NOMO-1 treated with dmso at 0.1 percent for 144 hours (cell line): Measurements from ENCODE around the gene XPOT.
"Not testable (repeated sequence)": the region's sequence is repeated elsewhere in the genome, so short reads cannot be mapped to it uniquely, and the experiment has no call there.

Experiments
- DNase-seq: peaks from one replicate; lab custom pipeline; 2025; ENCODE audit not compliant: unreplicated experiment; lab: John Stamatoyannopoulos, UW

XPOT gene

GRCh38 chr12:64403707-64404469 lies at the start of gene XPOT:
Gene XPOT (plus strand): TSS chr12:64404392. CDS start chr12:64410036, 5,644 bp downstream.
- peak; percentile 93 for DNase-seq

DNA sequence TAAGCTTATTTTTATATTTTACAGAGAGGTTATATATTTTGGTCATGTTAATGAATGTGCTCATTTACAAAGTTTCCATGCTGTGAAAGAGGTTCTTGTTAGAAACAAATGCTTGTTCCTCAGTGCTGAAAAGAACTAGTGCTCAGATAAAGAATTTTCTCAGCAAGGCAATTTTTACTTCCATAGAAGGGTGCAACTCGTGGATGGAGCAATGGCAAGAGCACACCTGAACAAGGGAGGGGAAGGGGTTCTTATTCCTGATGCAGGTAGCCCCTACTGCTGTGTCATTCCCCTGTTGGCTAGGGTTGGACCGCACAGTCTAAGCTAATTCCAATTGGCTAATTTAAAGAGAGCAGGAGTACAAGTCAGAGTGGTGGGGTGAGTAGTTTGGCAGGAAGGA lies 48.0 kb upstream of the XPOT start:
- DNase-seq = not testable (repeated sequence)

DNA sequence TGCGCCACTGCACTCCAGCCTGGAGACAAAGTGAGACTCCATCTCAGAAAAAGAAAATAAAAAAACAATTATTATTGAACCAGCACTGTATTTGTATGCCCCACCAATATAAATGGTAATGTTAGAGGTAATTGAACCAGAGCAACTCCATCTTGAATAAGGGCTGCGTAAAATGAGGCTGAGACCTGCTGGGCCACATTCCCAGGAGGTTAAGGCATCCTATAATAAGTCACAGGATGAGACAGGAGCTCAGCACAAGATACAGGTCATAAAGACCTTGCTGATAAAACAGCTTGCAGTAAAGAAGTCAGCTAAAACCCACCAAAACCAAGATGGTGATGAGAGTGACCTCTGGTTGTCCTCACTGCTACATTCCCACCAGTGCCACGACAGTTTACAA lies 43.0 kb upstream of the XPOT start:
- not testable (repeated sequence) for DNase-seq

DNA sequence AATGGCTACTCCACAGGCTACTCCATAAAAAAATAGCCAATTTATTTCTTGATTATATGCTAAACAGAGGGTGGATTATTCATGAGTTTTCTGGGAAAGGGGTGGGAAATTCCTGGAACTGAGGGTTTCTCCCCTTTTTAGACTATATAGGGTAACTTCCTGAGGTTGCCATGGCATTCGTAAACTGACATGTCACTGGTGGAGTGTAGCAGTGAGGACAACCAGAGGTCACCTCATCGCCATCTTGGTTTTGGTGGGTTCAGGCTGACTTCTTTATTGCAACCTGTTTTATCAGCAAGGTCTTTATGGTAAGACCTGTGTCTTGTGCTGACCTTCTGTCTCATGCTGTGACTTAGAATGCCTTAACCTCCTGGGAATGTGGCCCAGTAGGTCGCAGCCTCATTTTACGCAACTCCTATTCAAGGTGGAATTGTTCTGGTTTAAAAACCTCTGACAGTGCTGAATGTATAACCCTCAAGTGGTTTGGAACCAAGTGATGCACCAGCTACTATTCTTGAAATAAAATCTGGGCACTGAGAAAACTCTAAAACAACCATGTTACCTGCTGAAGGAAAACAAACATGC lies 41.4 kb upstream of the XPOT start:
- no peak for DNase-seq

DNA sequence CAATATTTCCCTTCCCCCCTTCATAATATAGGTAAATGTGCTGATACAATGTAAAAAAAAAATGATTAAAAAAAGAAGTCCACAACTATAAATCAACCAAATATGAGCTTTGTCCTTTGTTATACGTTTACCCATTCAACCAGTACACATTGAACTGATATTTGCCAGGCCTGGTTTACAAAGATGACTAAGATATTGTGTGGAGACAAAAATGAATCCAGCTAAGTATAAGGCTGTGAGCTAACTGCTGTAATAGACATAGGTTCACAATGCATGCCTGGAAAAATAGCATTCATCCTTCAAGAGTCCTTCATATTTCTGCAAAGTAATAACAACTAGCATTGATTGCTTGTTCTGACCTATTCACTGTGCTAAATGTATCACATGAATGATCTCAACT lies 20.5 kb upstream of the XPOT start:
- DNase-seq = no peak

- DNase-seq = no peak
Observed at GRCh38 chr12:64385019-64385418, 19.2 kb upstream of the XPOT start.

DNA sequence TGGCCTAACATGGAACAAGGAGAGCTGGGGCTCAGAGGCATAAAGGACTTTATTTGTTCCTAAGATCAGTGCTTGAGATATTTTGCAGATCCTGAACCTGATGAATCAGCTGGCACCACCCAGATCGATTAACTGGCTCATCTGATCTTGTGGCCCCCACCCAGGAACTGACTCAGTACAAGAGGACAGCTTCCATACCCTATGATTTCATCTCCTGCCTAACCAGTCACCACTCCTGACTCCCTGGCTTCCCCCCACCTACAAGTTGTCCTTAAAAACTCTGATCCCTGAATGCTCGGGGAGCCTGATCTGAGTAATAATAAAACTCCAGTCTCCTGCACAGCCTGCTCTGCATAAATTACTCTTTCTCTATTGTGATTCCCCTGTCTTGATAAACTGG lies 18.7 kb upstream of the XPOT start:
- no peak for DNase-seq

DNA sequence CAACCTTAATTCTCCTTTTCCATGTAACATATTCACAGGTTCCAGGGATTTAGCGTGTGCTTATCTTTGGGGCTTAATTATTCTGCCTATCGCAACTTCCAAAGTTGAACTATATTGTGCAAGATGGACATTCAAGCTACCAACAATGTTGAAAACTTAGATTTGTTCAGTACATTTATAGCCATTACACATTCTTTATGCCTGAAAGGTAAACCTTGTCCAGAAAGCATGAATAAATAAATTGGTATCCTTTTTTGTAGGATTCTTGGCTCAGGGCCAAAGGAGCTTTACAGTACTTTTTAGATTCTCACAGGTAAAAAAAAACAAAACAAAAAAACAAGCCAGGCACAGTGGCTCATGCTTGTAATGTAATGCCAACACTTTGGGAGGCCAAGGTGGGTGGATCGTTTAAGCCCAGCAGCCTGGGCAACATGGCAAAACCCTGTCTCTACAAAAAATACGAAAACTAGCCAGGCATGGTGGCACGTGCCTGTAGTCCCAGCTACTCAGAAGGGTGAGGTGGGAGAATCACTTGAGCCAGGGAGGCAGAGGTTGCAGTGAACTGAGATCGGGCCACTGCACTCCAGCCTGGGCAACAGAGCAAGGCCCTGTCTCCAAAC lies 16.9 kb upstream of the XPOT start:
- no peak for DNase-seq

- DNase-seq = no peak
Observed at GRCh38 chr12:64389154-64389553, 15.0 kb upstream of the XPOT start.

- DNase-seq = no peak
Observed at GRCh38 chr12:64390275-64390851, 13.8 kb upstream of the XPOT start, which contains the start of gene C12orf56. Gene C12orf56 (minus strand): TSS chr12:64390758. CDS start chr12:64390565, 193 bp downstream.

GRCh38 chr12:64392221-64392620 lies 12.0 kb upstream of the XPOT start:
- no peak for DNase-seq

GRCh38 chr12:64395739-64396138 lies 8.5 kb upstream of the XPOT start:
- DNase-seq = no peak

- no peak for DNase-seq
Observed at GRCh38 chr12:64400041-64400440, 4.2 kb upstream of the XPOT start.

GRCh38 chr12:64402181-64402580 lies 2.0 kb upstream of the XPOT start:
- DNase-seq = no peak

GRCh38 chr12:64404470-64405256 lies 471 bp downstream of the XPOT start:
- peak; percentile 43 for DNase-seq

DNA sequence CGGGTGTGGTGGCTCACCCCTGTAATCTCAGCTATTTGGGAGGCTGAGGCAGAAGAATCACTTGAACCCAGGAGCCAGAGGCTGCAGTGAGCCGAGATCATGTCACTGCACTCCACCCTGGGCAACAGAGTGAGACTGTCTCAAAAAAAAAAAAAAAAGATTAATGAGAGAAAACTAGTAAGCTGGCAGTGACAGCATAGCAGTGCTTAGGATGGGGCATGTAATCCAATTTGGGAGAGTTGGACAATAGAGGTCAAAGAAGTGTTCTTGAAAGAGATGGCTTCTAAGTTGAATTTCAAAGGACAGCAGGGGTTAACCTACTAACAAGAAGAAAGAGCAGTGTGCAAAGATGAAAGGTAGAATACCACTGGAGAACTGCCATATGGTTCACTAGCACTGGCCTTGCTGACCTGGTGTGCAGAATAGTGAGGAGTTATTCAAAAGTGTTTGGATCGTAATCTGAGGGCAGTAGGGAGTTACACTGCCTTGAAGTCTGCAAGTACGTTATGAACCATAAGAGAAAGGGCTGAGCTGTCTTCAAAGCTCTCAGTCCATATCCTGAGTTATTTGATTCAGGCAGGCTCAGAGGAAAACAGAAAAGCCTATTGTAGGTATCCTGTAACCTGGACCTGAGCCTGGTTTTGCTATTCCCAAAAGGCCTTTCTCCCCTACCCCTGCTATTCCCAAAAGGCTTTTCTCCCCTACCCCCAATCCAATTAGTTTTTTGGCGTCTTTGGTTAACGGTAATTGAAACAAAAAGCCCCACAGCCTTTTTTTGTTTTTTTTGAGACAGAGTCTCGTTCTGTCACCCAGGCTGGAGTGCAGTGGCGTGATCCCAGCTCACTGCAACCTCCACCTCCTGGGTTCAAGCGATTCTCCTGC lies 3.4 kb downstream of the XPOT start:
- no peak for DNase-seq

GRCh38 chr12:64411427-64411826 lies 7.2 kb downstream of the XPOT start:
- DNase-seq = no peak

DNA sequence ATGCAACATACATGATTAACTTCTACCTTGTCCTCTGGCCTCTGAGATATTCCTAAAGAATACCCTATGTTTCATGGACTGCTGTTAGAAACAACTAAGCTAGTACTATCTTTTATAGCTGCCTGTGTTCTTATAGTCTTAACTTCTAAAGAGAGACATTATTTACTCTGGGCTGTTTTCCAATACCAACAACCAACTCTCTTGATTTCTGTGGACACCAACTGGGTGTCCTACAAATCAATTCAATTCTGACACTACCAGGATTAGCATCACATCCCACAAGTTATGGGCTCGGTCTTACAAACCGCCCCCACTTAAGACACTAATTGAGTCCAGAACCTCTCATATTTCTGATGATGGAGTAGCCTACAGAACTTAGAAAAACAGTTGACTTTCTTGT lies 8.3 kb downstream of the XPOT start:
- DNase-seq = no peak

GRCh38 chr12:64413884-64414283 lies 9.7 kb downstream of the XPOT start:
- DNase-seq = no peak

DNA sequence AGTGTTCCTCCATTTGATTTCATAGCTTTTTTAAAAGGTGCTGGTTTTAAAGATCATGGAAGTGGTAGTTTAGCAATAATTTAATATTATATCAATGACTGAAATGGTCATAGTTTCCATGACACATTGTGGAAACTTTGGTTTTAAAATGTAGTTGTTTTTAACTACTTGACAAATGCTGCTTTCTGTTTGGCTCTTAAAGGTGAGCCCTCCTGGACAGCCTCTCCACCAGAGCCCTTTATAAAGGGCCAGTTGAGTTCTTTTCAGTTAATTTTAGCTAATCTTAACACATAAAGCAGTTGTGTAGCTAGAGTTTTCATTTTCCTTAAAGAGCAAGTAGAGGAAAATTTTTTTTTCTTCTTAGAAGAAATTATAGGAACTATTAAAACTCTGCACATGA lies 14.0 kb downstream of the XPOT start:
- no peak for DNase-seq
